Endothelial cell of umbilical vein (primary cell): Measurements from ENCODE around the gene ARRB1. TPM values are rescaled to one million over a fixed set of nuclear protein-coding genes. Genes with fewer than 3 reads are reported as not detected.
A peak's percentile ranks its signal among the peaks of the same experiment; 100 is the strongest.

Experiments
- BruUV-seq: library from RNA; stranded (reverse); fragments of 400-500 nt; replicated peaks from 2 replicates; lab custom pipeline; 2021; lab: Mats Ljungman, UMichigan
- CTCF ChIA-PET: fragments of 300-600, 350-600 bp; sonication (Branson Sonifier 250); formaldehyde crosslinking; loops from one replicate; lab custom pipeline; 2021; ENCODE audit warnings: antibody characterized with exemption, inconsistent platforms; lab: Charles Lee
- POLR2A ChIA-PET: fragments of 300-600, 350-600 bp; sonication (Branson Sonifier 250); formaldehyde crosslinking; loops from one replicate; lab custom pipeline; 2021; ENCODE audit warnings: antibody characterized with exemption, inconsistent platforms; lab: Charles Lee
- DNase-seq: peaks from one replicate; pipeline ENCODE4 v3.0.0-alpha.2; 2011; ENCODE audit warnings: low read depth, low spot score
- FAIRE-seq: peaks from 2 replicates; lab custom pipeline; 2011; peaks lifted over from hg19 to GRCh38; lab: Jason Lieb, UNC
- H2AFZ ChIP-seq: 2 replicates; pipeline ENCODE4 v1.6.0; 2012; ENCODE audit warnings: low read depth, low read length, control low read depth, inconsistent platforms
- H3K27ac ChIP-seq: 2 replicates; pipeline ENCODE4 v1.5.1; 2011; ENCODE audit warnings: low read depth, mild to moderate bottlenecking, control low read depth, low read length, moderate library complexity; ENCODE audit not compliant: insufficient read depth
- H3K27me3 ChIP-seq, 2 experiments: 2 replicates each; pipeline versions ENCODE4 v1.6.0 to v1.6.1; 2011; ENCODE audit warnings: low read length in 2 of 2, mixed read lengths in 1 of 2; ENCODE audit not compliant: control insufficient read depth in 2 of 2, insufficient read depth in 2 of 2
- H3K36me3 ChIP-seq, 2 experiments: 2 replicates in 1 of 2; 3 replicates in 1 of 2; pipeline ENCODE4 v1.5.1; 2011; ENCODE audit warnings: low read length in 2 of 2, mild to moderate bottlenecking in 1 of 2, moderate library complexity in 1 of 2; ENCODE audit not compliant: control insufficient read depth in 2 of 2, insufficient read depth in 2 of 2; ENCODE audit errors: extremely low read depth in 1 of 2
- H3K4me1 ChIP-seq: 3 replicates; pipeline ENCODE4 v1.5.1; 2011; ENCODE audit warnings: mild to moderate bottlenecking, low read length; ENCODE audit not compliant: control insufficient read depth, insufficient read depth; ENCODE audit errors: extremely low read depth
- H3K4me2 ChIP-seq: 2 replicates; pipeline ENCODE4 v1.6.1; 2011; ENCODE audit warnings: low read length, control low read depth, mixed read lengths; ENCODE audit not compliant: insufficient read depth
- H3K4me3 ChIP-seq, 3 experiments: fragments of 200-600 bp in 1 of 3; sonication (generic), shearing (Covaris generic) in 1 of 3; replicated peaks in 1 of 3; 2 replicates each; pipeline ENCODE4 v1.5.1; 2011 to 2016; ENCODE audit warnings: control low read depth in 3 of 3, low read length in 3 of 3, mild to moderate bottlenecking in 2 of 3, inconsistent platforms in 1 of 3, low read depth in 1 of 3, moderate library complexity in 1 of 3; ENCODE audit not compliant: insufficient read depth in 1 of 3
- H3K79me2 ChIP-seq: 2 replicates; pipeline ENCODE4 v1.6.0; 2012; ENCODE audit warnings: low read length, inconsistent platforms; ENCODE audit not compliant: control insufficient read depth, insufficient read depth
- H3K9ac ChIP-seq: replicated peaks from 2 replicates; pipeline ENCODE3; 2011; ENCODE audit warnings: low read length, control low read depth; ENCODE audit not compliant: insufficient read depth; ENCODE audit errors: extremely low read depth
- H3K9me1 ChIP-seq: replicated peaks from 3 replicates; pipeline ENCODE4 v1.6.0; 2011; ENCODE audit warnings: mild to moderate bottlenecking, low read length; ENCODE audit not compliant: control insufficient read depth, insufficient read depth; ENCODE audit errors: extremely low read depth
- H3K9me3 ChIP-seq: replicated peaks from 2 replicates; pipeline ENCODE4 v1.5.1; 2012; ENCODE audit warnings: low read length, inconsistent platforms; ENCODE audit not compliant: control insufficient read depth, insufficient read depth
- H4K20me1 ChIP-seq: replicated peaks from 2 replicates; pipeline ENCODE3; 2011; ENCODE audit warnings: mild to moderate bottlenecking, low read length; ENCODE audit not compliant: control insufficient read depth, insufficient read depth; ENCODE audit errors: extremely low read depth
- CTCF ChIP-seq, 2 donors: IDR thresholded peaks; 1 replicate in 1 of 2; 2 replicates in 1 of 2; pipeline ENCODE4 v1.5.1; 2011; ENCODE audit warnings: low read length in 2 of 2, mild to moderate bottlenecking in 2 of 2, moderate library complexity in 2 of 2, control low read depth in 1 of 2, inconsistent platforms in 1 of 2, low read depth in 1 of 2; ENCODE audit not compliant: insufficient read depth in 1 of 2; ENCODE audit errors: extremely low read depth in 1 of 2
- EZH2 ChIP-seq: IDR thresholded peaks from 2 replicates; pipeline ENCODE4 v1.6.1; 2012; ENCODE audit warnings: borderline replicate concordance, low read depth, mild to moderate bottlenecking, moderate library complexity, low read length, inconsistent platforms; ENCODE audit not compliant: severe bottlenecking
- FOS ChIP-seq: IDR thresholded peaks from 2 replicates; pipeline ENCODE4 v1.6.1; 2011; ENCODE audit warnings: mild to moderate bottlenecking, low read length, moderate library complexity, borderline replicate concordance; ENCODE audit not compliant: insufficient read depth
- GATA2 ChIP-seq: IDR thresholded peaks from 2 replicates; pipeline ENCODE4 v1.7.0; 2011; ENCODE audit warnings: low read depth, mild to moderate bottlenecking, moderate library complexity, mixed read lengths, low read length; ENCODE audit not compliant: insufficient read length, insufficient read depth
- JUN ChIP-seq: IDR thresholded peaks from 2 replicates; pipeline ENCODE4 v1.6.1; 2011; ENCODE audit warnings: borderline replicate concordance, low read depth; ENCODE audit not compliant: insufficient read length, insufficient read depth
- MAX ChIP-seq: IDR thresholded peaks from 2 replicates; pipeline ENCODE4 v1.6.1; 2011; ENCODE audit not compliant: insufficient read depth, insufficient read length
- MYC ChIP-seq: IDR thresholded peaks from one replicate; pipeline ENCODE4 v1.6.1; 2011; ENCODE audit warnings: mild to moderate bottlenecking, low read depth, low read length
- POLR2A ChIP-seq: IDR thresholded peaks from 2 replicates; pipeline ENCODE4 v1.6.1; 2012; ENCODE audit warnings: low read depth, mild to moderate bottlenecking, control low read depth, low read length
- POLR2AphosphoS5 ChIP-seq: IDR thresholded peaks from 2 replicates; pipeline ENCODE4 v1.6.1; 2012; ENCODE audit warnings: low read depth, mild to moderate bottlenecking, control low read depth, low read length, moderate library complexity; ENCODE audit not compliant: insufficient read depth
- dilution Hi-C: fragments of 300-500 bp; cut with MboI; formaldehyde crosslinking; loops from one replicate; pipeline ENCODE4 v1.15.0; 2019; ENCODE audit warnings: low sequenced_read_pairs; ENCODE audit not compliant: extremely low pct_ligation_motif_present
- intact Hi-C: fragments of 100-400 bp; cut with micrococcal nuclease; formaldehyde crosslinking; loops from one replicate; pipeline ENCODE4 v1.10.0; 2022
- polyA plus RNA-seq, 4 experiments: library from polyadenylated mRNA; depleted of rRNA in 3 of 4; stranded (reverse) in 3 of 4; unstranded in 1 of 4; fragments of >200 nt; gene quantifications; 2 replicates each; pipeline versions ENCODE4 v1.2.1 to v1.2.3, GENCODE V29; 2011 to 2012; ENCODE audit warnings: missing spikeins in 1 of 4
- total RNA-seq: library from RNA; stranded (reverse); gene quantifications from 2 replicates; pipeline ENCODE4 v1.2.3, GENCODE V29; 2021

The ARRB1 gene
- total and polyA plus RNA-seq, 2 donors (not counting 3 experiments of a cell fraction or from before 2014, with no cell fraction given), result 63.9 to 92.6 TPM

DNA sequence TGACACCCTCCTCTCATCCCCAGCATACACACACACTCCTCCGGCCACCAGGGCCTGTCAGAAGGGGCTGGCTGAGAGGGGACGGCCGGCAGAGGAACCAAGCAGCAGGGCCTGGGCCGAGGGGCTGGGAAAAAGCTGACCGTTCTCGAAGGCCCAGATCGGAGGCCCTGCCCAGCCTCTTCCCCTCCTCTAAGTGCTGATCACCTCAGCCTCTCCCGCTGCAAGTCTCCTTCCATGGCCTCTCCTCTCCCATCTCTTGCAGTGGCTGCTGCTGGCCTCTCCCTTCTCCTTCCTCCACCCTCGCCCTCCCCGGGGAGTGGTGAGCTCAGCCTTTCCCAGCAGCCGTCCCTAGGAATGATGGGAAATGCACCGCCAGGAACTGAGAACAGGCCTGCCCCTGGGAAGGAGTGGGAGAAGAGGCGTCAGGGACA is 39.6 kb downstream of the ARRB1 start:
- Histone ChIP-seq H3K4me3 (no peak overlapping the region), H3K4me1 (peaks cover 37% of the 10 kb centered on the region), H3K27ac (peak overlapping the region; percentile 1), H4K20me1 (no peaks in the 10 kb centered on the region), H2AFZ (peak overlapping the region; percentile 39), H3K9me1 (no peaks in the 10 kb centered on the region), H3K36me3 (peaks cover 0 to 18% of the 10 kb centered on the region in 2 experiments), H3K4me2 (no peak overlapping the region), H3K79me2 (peaks cover 16% of the 10 kb centered on the region), H3K27me3 (no peaks in the 10 kb centered on the region), H3K9ac (no peak overlapping the region), H3K9me3 (no peaks in the 10 kb centered on the region)
- ChIA-PET CTCF (interaction anchor here (0.7 to 1.7 kb wide), 2 partner anchors 23 to 73 kb away, joined by 3 read pairs; no protein-coding TSS in a partner anchor), POLR2A (no interaction called here)
- no peak for TF ChIP-seq MAX
- TF ChIP-seq GATA2, result no peak
- no peak for TF ChIP-seq CTCF (IDR thresholded peaks at IDR 0.05; ENCODE audit: extremely low read depth in 1 of 2, insufficient read depth in 1 of 2, low read depth in 1 of 2, low read length in 2 of 2)
- DNase-seq (peak; percentile 38), FAIRE-seq (peak; percentile 63)
- dilution Hi-C loops, result no loop called here
- BruUV-seq, result no TSS peak
- intact Hi-C loops, result no loop called here

DNA sequence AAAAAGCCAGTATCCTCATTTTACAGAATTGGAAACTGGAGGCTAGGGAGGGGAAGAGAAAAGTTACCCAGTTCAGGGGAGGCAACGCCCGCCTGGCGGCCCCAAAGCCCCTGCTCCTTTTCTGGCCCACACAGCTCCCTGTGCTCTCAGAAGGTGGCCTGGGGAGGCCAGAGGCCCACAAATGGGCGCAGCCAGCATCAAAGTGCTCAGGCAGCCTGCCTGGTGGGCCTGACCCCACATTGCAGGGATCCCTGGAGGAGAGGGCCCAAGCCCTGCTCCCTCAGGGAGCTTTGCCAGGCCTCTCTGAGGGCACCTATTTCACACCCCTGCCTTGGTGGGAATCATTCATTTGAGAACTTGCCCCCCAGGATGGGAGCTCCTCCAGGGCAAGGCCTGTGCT is 42.5 kb downstream of the ARRB1 start:
- Histone ChIP-seq H3K4me2 (no peak overlapping the region), H4K20me1 (no peaks in the 10 kb centered on the region), H3K36me3 (peaks cover 0 to 20% of the 10 kb centered on the region in 2 experiments), H3K79me2 (peaks cover 7% of the 10 kb centered on the region), H3K4me1 (peaks cover 40% of the 10 kb centered on the region), H3K9me3 (no peaks in the 10 kb centered on the region), H3K27ac (no peak overlapping the region), H3K4me3 (no peak overlapping the region), H3K9me1 (no peaks in the 10 kb centered on the region), H3K9ac (no peak overlapping the region), H3K27me3 (no peaks in the 10 kb centered on the region), H2AFZ (no peak overlapping the region)
- TF ChIP-seq FOS, result no peak
- TF ChIP-seq POLR2AphosphoS5, result no peak
- no peak for TF ChIP-seq MYC
- TF ChIP-seq EZH2, result no peak
- TF ChIP-seq POLR2A, result no peak
- no peak for TF ChIP-seq CTCF (IDR thresholded peaks at IDR 0.05; ENCODE audit: extremely low read depth in 1 of 2, insufficient read depth in 1 of 2, low read depth in 1 of 2, low read length in 2 of 2)
- TF ChIP-seq JUN, result no peak
- no peak for TF ChIP-seq GATA2
- TF ChIP-seq MAX, result no peak
- intact Hi-C loops (no loop called here), dilution Hi-C loops (no loop called here)
- no TSS peak for BruUV-seq
- FAIRE-seq, result no peak
- POLR2A ChIA-PET, result no interaction called here
- no peak for DNase-seq
- CTCF ChIA-PET, result interaction anchor here (1.3 kb wide), 1 partner anchor 22 kb away, joined by 3 read pairs; no protein-coding TSS in a partner anchor
